GM21390 (cell line): Measurements from ENCODE around the gene DPEP1.
"Not testable (repeated sequence)": the region's sequence is repeated elsewhere in the genome, so short reads cannot be mapped to it uniquely, and the experiment has no call there.

ENCODE experiments used
- ATAC-seq: cut with Tn5 transposase; IDR thresholded peaks from one replicate; pipeline ENCODE4 v1.9.1; 2021; ENCODE audit not compliant: unreplicated experiment

The DPEP1 gene

GRCh38 chr16:89577055-89577759, 36.2 kb upstream of the DPEP1 start:
- ATAC-seq: no peak

- no peak for ATAC-seq
Observed at GRCh38 chr16:89579351-89579750, 34.1 kb upstream of the DPEP1 start.

GRCh38 chr16:89581045-89581695, 32.3 kb upstream of the DPEP1 start:
- no peak for ATAC-seq

- no peak for ATAC-seq
Observed at GRCh38 chr16:89581861-89582563, 31.4 kb upstream of the DPEP1 start.

- no peak for ATAC-seq
Observed at GRCh38 chr16:89582614-89583196, 30.7 kb upstream of the DPEP1 start.

- ATAC-seq: no peak
Observed at GRCh38 chr16:89583197-89583894, 30.1 kb upstream of the DPEP1 start.

- ATAC-seq: no peak
Observed at GRCh38 chr16:89583895-89584644, 29.4 kb upstream of the DPEP1 start.

- no peak for ATAC-seq
Observed at GRCh38 chr16:89584768-89585549, 28.5 kb upstream of the DPEP1 start.

GRCh38 chr16:89586218-89586617, 27.2 kb upstream of the DPEP1 start:
- ATAC-seq: no peak

- no peak for ATAC-seq
Observed at GRCh38 chr16:89586853-89587252, 26.6 kb upstream of the DPEP1 start.

- ATAC-seq: not testable (repeated sequence)
Observed at GRCh38 chr16:89587676-89588075, 25.8 kb upstream of the DPEP1 start.

- no peak for ATAC-seq
Observed at GRCh38 chr16:89588413-89589109, 24.9 kb upstream of the DPEP1 start.

GRCh38 chr16:89589241-89589926, 24.1 kb upstream of the DPEP1 start:
- ATAC-seq: no peak

- no peak for ATAC-seq
Observed at GRCh38 chr16:89593841-89594240, 19.6 kb upstream of the DPEP1 start.

- no peak for ATAC-seq
Observed at GRCh38 chr16:89595330-89596060, 17.9 kb upstream of the DPEP1 start.

GRCh38 chr16:89596061-89596689, 17.3 kb upstream of the DPEP1 start:
- ATAC-seq: no peak

- ATAC-seq: no peak
Observed at GRCh38 chr16:89596957-89597649, 16.3 kb upstream of the DPEP1 start.
